Panc1 (cell line): ENCODE data around the gene PC. TPM values are rescaled to one million over a fixed set of nuclear protein-coding genes. Genes with fewer than 3 reads are reported as not detected.

Source experiments
- ATAC-seq: fragments of 200-7000 bp; cut with Tn5 transposase; 2 replicates; pipeline ENCODE4 v1.9.1; 2020; ENCODE audit warnings: mild to moderate bottlenecking, moderate library complexity
- BruUV-seq: library from RNA; stranded (reverse); fragments of 400-500 nt; replicated peaks from 2 replicates; lab custom pipeline; 2021; lab: Mats Ljungman, UMichigan
- CTCF ChIA-PET: fragments of 300-600 bp; sonication (Branson Sonifier 250); formaldehyde crosslinking; loops from one replicate; lab custom pipeline; 2022; ENCODE audit warnings: antibody characterized with exemption; lab: Charles Lee
- POLR2A ChIA-PET: fragments of 300-600 bp; sonication (Branson Sonifier 250); formaldehyde crosslinking; loops from one replicate; lab custom pipeline; 2022; ENCODE audit warnings: antibody characterized with exemption; lab: Charles Lee
- DNase-seq: peaks from one replicate; pipeline ENCODE4 v3.0.0-alpha.2; 2010; ENCODE audit warnings: low read depth, low spot score
- H3K27ac ChIP-seq: 2 replicates; pipeline ENCODE4 v1.5.1; 2011; ENCODE audit warnings: mild to moderate bottlenecking, low read length, inconsistent platforms
- H3K27me3 ChIP-seq: fragments of 200-500 bp; sonication (Bioruptor generic); 2 replicates; pipeline ENCODE4 v1.6.0; 2014; ENCODE audit warnings: low read length, inconsistent platforms; ENCODE audit not compliant: control insufficient read depth, insufficient read depth
- H3K36me3 ChIP-seq: fragments of 200-500 bp; sonication (Bioruptor generic); 2 replicates; pipeline ENCODE4 v1.5.1; 2014; ENCODE audit warnings: inconsistent platforms, mild to moderate bottlenecking, low read length, moderate library complexity; ENCODE audit not compliant: control insufficient read depth, insufficient read depth
- H3K4me1 ChIP-seq: 2 replicates; pipeline ENCODE4 v1.5.1; 2011; ENCODE audit warnings: inconsistent platforms, mild to moderate bottlenecking, low read length, moderate library complexity; ENCODE audit not compliant: control insufficient read depth, insufficient read depth
- H3K4me3 ChIP-seq, 2 experiments: 2 replicates each; pipeline ENCODE4 v1.5.1; 2011 to 2012; ENCODE audit warnings: low read depth in 2 of 2, low read length in 2 of 2, mild to moderate bottlenecking in 2 of 2, inconsistent platforms in 1 of 2, moderate library complexity in 1 of 2
- H3K9me3 ChIP-seq: fragments of 200-500 bp; sonication (Bioruptor generic); 2 replicates; pipeline ENCODE4 v1.5.1; 2014; ENCODE audit warnings: low read depth, mild to moderate bottlenecking, inconsistent platforms, low read length, moderate library complexity; ENCODE audit not compliant: control insufficient read depth, insufficient read depth
- POLR2AphosphoS5 ChIP-seq: IDR thresholded peaks from 2 replicates; pipeline ENCODE4 v1.6.1; 2012; ENCODE audit warnings: mild to moderate bottlenecking, low read depth, low read length, moderate library complexity
- SIN3A ChIP-seq: IDR thresholded peaks from 2 replicates; pipeline ENCODE4 v1.6.1; 2012; ENCODE audit warnings: low read depth, mild to moderate bottlenecking, low read length, moderate library complexity, borderline replicate concordance; ENCODE audit not compliant: insufficient read depth
- TCF7L2 ChIP-seq: IDR thresholded peaks from 2 replicates; pipeline ENCODE4 v1.6.1; 2011; ENCODE audit warnings: mild to moderate bottlenecking, low read depth, low read length, inconsistent platforms
- in situ Hi-C: cut with HindIII; loops from 2 replicates; pipeline ENCODE4 v1.10.0; 2016; ENCODE audit warnings: low sequenced_read_pairs, low pct_unique_long_range_greater_than_20kb
- intact Hi-C: fragments of 100-400 bp; cut with micrococcal nuclease; formaldehyde crosslinking; loops from one replicate; pipeline ENCODE4 v1.10.0; 2022; ENCODE audit not compliant: unreplicated experiment
- total RNA-seq: library from RNA; stranded (reverse); gene quantifications from one replicate; pipeline ENCODE4 v1.2.1, GENCODE V29; 2021; ENCODE audit not compliant: unreplicated experiment
- TF ChIP-seq, protein P1 (sequence below), 2 experiments: IDR thresholded peaks; 2 replicates each; pipeline ENCODE4 v1.6.1; 2011 to 2012; ENCODE audit warnings: low read depth in 2 of 2, control low read depth in 1 of 2, low read length in 1 of 2, mild to moderate bottlenecking in 1 of 2, moderate library complexity in 1 of 2; ENCODE audit not compliant: insufficient read depth in 1 of 2
- TF ChIP-seq, protein P2 (sequence below): fragments of 450-650 bp; IDR thresholded peaks from 2 replicates; pipeline ENCODE4 v1.5.1; 2017; ENCODE audit warnings: mild to moderate bottlenecking

PC gene
- total RNA-seq, 1 experiment from 2014 or later: 12.8 TPM

DNA sequence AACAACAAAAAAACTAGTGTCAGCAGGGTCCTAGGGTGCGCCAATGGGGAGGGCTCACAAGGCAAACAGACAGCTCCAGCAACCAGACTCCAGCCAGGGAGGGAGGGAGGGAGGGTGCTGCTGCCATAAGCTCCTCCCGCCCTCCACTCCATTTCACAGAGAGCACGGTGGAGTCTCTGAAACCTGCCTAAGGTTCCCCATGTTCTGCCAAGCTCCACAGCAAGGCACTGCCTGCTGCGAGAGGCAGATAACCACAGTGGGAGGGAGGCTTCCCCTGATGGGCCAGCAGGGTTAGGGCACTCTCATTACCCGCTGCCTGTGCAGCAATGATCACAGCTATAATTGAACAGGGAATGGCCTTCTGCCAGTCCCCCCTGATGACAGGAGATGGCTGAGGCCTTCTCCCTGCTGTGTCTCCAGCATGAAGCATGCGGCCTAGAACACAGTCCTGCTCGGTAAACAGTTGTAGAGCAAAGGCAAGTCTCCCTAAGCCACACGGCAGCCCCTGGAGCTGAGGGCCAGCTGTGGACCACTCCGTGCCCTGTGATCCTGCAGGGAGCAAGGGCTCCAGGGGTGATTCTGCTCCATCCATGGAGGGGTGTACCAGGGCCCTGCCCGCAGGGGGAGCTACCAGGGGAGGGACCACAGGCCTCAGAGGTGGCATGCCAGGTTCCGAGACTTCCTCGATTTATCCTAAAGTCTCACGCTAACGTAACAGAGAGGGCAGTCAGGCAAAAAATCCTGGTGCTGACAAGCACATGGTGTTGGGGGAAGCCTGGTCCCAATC is 42.9 kb downstream of the PC start:
- intact Hi-C loops: no loop called here
- in situ Hi-C loops: no loop called here
- ChIA-PET POLR2A (interaction anchor here (0.6 kb wide), 1 partner anchor 16 kb away, joined by 7 read pairs; no protein-coding TSS in a partner anchor), CTCF (interaction anchor here (0.6 kb wide), 1 partner anchor 674 kb away, joined by 4 read pairs; no protein-coding TSS in a partner anchor)
- 0 out of 2 replicates have a peak, but pooled peaks cover 5% of the 10 kb centered on the region for H3K4me1 ChIP-seq
- no peaks in the 10 kb centered on the region for H3K9me3 ChIP-seq
- H3K27ac ChIP-seq: no peak overlapping the region
- no peak overlapping the region for H3K4me3 ChIP-seq
- TF ChIP-seq, protein P1, sequence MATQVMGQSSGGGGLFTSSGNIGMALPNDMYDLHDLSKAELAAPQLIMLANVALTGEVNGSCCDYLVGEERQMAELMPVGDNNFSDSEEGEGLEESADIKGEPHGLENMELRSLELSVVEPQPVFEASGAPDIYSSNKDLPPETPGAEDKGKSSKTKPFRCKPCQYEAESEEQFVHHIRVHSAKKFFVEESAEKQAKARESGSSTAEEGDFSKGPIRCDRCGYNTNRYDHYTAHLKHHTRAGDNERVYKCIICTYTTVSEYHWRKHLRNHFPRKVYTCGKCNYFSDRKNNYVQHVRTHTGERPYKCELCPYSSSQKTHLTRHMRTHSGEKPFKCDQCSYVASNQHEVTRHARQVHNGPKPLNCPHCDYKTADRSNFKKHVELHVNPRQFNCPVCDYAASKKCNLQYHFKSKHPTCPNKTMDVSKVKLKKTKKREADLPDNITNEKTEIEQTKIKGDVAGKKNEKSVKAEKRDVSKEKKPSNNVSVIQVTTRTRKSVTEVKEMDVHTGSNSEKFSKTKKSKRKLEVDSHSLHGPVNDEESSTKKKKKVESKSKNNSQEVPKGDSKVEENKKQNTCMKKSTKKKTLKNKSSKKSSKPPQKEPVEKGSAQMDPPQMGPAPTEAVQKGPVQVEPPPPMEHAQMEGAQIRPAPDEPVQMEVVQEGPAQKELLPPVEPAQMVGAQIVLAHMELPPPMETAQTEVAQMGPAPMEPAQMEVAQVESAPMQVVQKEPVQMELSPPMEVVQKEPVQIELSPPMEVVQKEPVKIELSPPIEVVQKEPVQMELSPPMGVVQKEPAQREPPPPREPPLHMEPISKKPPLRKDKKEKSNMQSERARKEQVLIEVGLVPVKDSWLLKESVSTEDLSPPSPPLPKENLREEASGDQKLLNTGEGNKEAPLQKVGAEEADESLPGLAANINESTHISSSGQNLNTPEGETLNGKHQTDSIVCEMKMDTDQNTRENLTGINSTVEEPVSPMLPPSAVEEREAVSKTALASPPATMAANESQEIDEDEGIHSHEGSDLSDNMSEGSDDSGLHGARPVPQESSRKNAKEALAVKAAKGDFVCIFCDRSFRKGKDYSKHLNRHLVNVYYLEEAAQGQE (IDR thresholded peaks at IDR 0.05; ENCODE audit: insufficient read depth in 1 of 2, low read depth in 2 of 2, low read length in 1 of 2): no peak
- no peak for TF ChIP-seq SIN3A
- TF ChIP-seq TCF7L2: no peak
- TF ChIP-seq POLR2AphosphoS5: no peak
- TF ChIP-seq, protein P2, sequence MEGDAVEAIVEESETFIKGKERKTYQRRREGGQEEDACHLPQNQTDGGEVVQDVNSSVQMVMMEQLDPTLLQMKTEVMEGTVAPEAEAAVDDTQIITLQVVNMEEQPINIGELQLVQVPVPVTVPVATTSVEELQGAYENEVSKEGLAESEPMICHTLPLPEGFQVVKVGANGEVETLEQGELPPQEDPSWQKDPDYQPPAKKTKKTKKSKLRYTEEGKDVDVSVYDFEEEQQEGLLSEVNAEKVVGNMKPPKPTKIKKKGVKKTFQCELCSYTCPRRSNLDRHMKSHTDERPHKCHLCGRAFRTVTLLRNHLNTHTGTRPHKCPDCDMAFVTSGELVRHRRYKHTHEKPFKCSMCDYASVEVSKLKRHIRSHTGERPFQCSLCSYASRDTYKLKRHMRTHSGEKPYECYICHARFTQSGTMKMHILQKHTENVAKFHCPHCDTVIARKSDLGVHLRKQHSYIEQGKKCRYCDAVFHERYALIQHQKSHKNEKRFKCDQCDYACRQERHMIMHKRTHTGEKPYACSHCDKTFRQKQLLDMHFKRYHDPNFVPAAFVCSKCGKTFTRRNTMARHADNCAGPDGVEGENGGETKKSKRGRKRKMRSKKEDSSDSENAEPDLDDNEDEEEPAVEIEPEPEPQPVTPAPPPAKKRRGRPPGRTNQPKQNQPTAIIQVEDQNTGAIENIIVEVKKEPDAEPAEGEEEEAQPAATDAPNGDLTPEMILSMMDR: no peak
- ATAC-seq (peak; percentile 52), DNase-seq (no peak)
- H3K27me3 ChIP-seq: no peaks in the 10 kb centered on the region
- no peaks in the 10 kb centered on the region for H3K36me3 ChIP-seq
- no TSS peak for BruUV-seq

DNA sequence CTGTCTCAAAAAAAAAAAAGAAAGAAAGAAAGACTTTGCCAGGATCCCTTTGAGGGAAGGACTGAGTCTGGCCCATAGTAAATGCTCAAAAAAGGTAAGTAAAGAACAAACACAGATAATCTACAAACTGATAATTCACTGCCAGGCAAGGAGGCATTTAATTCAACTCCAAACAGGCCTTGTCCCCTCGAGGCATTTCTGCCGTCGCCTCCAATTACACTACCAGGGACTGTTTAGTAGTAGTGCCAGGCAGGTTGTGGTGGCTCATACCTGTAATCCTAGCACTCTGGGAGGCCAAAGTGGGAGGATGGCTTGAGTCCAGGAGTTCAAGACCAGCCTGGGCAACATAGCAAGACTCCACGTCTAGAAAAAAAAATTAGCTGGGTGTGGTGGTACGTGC is 43.7 kb downstream of the PC start:
- in situ Hi-C loops: no loop called here
- intact Hi-C loops: no loop called here
- Histone ChIP-seq H3K27me3 (no peaks in the 10 kb centered on the region), H3K9me3 (no peaks in the 10 kb centered on the region), H3K27ac (no peak overlapping the region), H3K4me3 (no peak overlapping the region), H3K4me1 (0 out of 2 replicates have a peak, but pooled peaks cover 5% of the 10 kb centered on the region), H3K36me3 (no peaks in the 10 kb centered on the region)
- ChIA-PET POLR2A (no interaction called here), CTCF (no interaction called here)
- DNase-seq (no peak), ATAC-seq (no peak)
- no peak for TF ChIP-seq POLR2AphosphoS5
- no peak for TF ChIP-seq SIN3A
- TF ChIP-seq, protein P1 (IDR thresholded peaks at IDR 0.05; ENCODE audit: insufficient read depth in 1 of 2, low read depth in 2 of 2, low read length in 1 of 2): no peak
- TF ChIP-seq TCF7L2: no peak
- TF ChIP-seq, protein P2: no peak
- BruUV-seq: no TSS peak
